ENCODE data around the gene UNC50. TPM values are rescaled to one million over a fixed set of nuclear protein-coding genes. Genes with fewer than 3 reads are reported as not detected.

Gene UNC50
- polyA plus RNA-seq (ENCODE audit: insufficient read depth in 1 of 5, insufficient read length in 5 of 5, low replicate concordance in 1 of 5) = 10 to 100 TPM; 52.1 to 68.9 (median 58.3) TPM
- long read RNA-seq, donor 1, transcript UNC50-204 (5 exons, 2,172 nt) = minor isoform, 5 of 35 reads
- long read RNA-seq, donor 1, transcript UNC50-201 (6 exons, 1,143 nt) = major isoform, 23 of 35 reads
- long read RNA-seq, donor 1, partial matches to known transcripts = 7 of 35 reads
- long read RNA-seq, donor 1, other reads (novel, unspliced or antisense) = 0 of 35 reads
- long read RNA-seq, donor 2, transcript UNC50-201 (6 exons, 1,143 nt) = major isoform, 21 of 22 reads
- long read RNA-seq, donor 2, partial matches to known transcripts = 0 of 22 reads
- long read RNA-seq, donor 2, other reads (novel, unspliced or antisense) = 0 of 22 reads
- long read RNA-seq, donor 3, transcript UNC50-201 (6 exons, 1,143 nt) = major isoform, 29 of 32 reads
- long read RNA-seq, donor 3, partial matches to known transcripts = 0 of 32 reads
- long read RNA-seq, donor 3, other reads (novel, unspliced or antisense) = 0 of 32 reads
- long read RNA-seq, donor 4, transcript UNC50-201 (6 exons, 1,143 nt) = major isoform, 15 of 24 reads
- long read RNA-seq, donor 4, partial matches to known transcripts = 0 of 24 reads
- long read RNA-seq, donor 4, other reads (novel, unspliced or antisense) = 5 of 24 reads
- long read RNA-seq, donor 5, transcript UNC50-201 (6 exons, 1,143 nt) = major isoform, 23 of 42 reads
- long read RNA-seq, donor 5, partial matches to known transcripts = 5 of 42 reads
- long read RNA-seq, donor 5, other reads (novel, unspliced or antisense) = 10 of 42 reads
- long read RNA-seq, donor 6, transcript UNC50-201 (6 exons, 1,143 nt) = major isoform, 31 of 55 reads
- long read RNA-seq, donor 6, partial matches to known transcripts = 21 of 55 reads
- long read RNA-seq, donor 6, other reads (novel, unspliced or antisense) = 0 of 55 reads
- long read RNA-seq, donor 7, transcript UNC50-201 (6 exons, 1,143 nt) = major isoform, 32 of 32 reads
- long read RNA-seq, donor 7, partial matches to known transcripts = 0 of 32 reads
- long read RNA-seq, donor 7, other reads (novel, unspliced or antisense) = 0 of 32 reads
- long read RNA-seq, donor 8, partial matches to known transcripts = 0 of 9 reads
- long read RNA-seq, donor 8, other reads (novel, unspliced or antisense) = 0 of 9 reads

DNA sequence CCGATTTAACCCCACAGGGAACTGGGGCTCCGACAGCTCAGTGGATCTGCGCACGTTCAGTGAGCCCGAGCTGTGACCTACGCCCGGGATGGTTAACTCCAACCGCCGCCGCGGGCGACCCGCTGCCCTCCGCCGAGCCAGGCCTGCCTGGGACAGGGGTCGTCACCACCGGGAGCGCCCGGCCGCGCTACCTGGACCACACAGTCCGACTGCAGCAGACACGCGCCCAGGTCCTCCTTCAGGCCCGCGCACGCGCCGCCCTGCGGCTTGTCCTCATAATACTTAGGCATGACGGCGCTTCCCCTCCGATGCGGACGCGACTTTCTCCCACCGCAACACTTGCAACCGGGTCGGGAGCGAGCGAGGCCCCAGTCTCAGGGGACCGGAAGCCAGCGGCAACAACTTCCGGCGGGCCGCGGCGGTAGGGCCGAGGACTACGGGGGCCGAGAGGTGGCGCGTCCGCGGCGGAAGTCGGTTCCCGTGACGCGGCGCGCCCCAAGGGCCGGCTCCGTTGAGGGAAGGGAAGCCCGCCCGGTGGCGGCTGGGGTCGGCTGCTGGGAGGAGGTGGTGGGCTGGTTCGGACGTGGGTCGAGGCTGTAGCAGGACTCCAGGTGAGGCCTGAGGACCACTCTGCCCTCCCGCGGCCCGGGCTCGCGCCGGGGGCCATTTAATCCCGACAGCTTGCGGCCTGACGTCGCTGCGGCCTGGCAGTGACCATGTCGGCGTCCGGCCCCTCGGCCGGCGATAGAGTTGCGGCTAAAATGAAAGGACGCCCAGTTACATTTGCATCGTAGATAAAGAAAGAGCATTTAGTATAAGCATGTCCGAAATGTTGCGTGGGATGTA is at the start of gene UNC50, which contains the start of gene COA5:
TSS of gene UNC50 (plus strand) at position 474 of the 846 bp plus-strand sequence. CDS start 1,171 bp downstream, outside the sequence.
TSS of gene COA5 (minus strand) at position 397 of the 846 bp plus-strand sequence. CDS start at position 290, 107 bp downstream.
- peak; percentile 89 to 92 for DNase-seq

DNA sequence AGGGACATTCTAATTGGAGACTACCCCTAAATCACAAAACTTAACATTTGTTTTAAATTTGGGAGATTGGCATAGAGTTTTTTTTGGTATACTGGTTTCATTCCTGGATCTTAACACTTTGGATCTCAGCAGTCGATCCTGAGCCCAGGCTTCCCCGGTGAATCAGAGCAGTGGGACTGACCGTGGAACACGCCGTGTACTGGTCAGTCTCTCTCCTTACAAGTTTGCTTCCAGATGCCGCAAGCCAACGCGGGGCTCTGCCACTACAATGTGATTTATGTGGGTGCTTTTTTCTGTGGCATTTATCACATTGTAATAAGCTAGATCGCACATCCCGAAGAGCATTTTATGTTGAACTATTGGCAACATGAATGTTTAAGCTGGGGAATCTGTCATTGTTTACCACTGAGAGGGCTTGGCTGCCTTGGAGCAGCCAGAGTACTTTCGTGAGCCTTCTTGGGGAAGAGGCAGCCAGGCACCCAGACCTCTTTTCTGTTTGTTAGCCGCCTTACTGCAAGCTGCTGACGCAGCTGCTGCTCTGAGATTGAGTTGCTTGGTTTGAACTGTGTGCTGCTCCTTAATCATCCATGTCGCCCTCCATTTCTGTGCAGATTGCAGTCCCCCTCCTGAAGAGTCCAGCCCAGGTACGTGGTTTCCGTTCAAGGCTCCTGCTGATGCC is 49.4 kb upstream of the UNC50 start:
- DNase-seq = no peak

DNA sequence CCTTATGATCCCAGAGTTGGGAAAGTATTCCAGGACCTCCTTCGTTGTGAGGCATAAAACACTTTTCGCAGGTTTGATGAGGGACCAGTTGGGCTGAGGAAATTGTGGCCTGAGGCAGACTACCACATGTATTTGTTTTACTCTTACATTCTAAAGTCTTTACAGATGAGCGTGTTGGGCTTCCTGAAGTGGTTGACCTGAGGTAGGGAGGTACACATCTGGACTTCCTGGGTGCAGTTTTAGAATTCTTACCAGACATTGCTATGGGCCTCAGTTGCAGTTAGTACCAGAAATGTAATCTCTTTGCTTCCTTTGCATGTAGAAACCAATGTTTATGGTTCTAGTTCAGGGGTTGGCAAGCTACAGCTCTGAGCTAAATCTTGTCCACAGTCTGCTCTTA is 48.8 kb upstream of the UNC50 start:
- no peak for DNase-seq

GRCh38 chr2:98560256-98560771 is 48.1 kb upstream of the UNC50 start:
- DNase-seq = no peak

GRCh38 chr2:98561018-98561417 is 47.4 kb upstream of the UNC50 start:
- no peak for DNase-seq

GRCh38 chr2:98561902-98562695 is 46.3 kb upstream of the UNC50 start:
- peak; percentile 9 to 11 for DNase-seq

- DNase-seq = no peak
Observed at GRCh38 chr2:98563394-98563793, 45.0 kb upstream of the UNC50 start.

- no peak for DNase-seq
Observed at GRCh38 chr2:98564541-98565132, 43.8 kb upstream of the UNC50 start.

- no peak for DNase-seq
Observed at GRCh38 chr2:98565286-98565860, 43.0 kb upstream of the UNC50 start.

GRCh38 chr2:98565941-98566340 is 42.4 kb upstream of the UNC50 start:
- no peak for DNase-seq

DNA sequence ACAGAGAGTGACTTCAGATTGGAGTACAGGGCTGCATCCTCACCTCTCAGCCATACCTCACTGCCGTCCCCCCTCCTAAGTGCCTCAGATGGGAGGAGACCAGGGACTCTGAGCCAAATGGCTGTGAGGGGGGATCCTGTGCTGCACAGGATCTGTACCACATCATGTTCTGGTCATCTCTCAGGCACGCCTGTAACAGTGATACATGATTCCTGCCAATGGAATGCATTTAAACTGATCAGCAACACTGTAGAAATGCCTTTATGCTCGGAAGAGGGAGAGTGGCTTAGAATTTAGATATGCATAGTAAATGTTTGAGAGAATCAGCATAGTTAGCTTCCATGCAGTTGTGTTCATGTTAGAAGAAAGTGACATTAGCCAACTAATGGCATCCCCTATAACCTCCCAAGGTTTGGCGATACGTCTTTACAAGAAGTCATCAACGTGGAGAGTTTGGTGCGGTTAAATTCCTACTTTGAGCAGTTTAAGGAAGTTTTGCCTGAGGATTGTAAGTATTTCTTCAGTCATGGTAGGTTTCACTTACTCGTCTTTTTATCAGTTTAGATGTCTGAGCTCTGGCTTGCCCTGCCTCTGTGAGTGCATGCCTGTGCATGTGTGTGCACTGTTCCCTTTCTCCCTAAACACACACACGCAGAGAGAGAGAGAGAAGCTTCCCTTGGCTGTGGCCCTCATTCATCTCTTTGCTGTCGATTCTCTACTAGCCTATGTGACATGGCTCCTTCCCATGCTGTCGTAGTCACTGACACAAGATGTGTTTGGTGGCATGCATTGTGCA is 40.0 kb upstream of the UNC50 start:
- no peak for DNase-seq

GRCh38 chr2:98569197-98569793 is 39.1 kb upstream of the UNC50 start:
- DNase-seq = no peak

GRCh38 chr2:98569915-98570314 is 38.5 kb upstream of the UNC50 start:
- DNase-seq = no peak

- DNase-seq = no peak
Observed at GRCh38 chr2:98570356-98570755, 38.0 kb upstream of the UNC50 start.

DNA sequence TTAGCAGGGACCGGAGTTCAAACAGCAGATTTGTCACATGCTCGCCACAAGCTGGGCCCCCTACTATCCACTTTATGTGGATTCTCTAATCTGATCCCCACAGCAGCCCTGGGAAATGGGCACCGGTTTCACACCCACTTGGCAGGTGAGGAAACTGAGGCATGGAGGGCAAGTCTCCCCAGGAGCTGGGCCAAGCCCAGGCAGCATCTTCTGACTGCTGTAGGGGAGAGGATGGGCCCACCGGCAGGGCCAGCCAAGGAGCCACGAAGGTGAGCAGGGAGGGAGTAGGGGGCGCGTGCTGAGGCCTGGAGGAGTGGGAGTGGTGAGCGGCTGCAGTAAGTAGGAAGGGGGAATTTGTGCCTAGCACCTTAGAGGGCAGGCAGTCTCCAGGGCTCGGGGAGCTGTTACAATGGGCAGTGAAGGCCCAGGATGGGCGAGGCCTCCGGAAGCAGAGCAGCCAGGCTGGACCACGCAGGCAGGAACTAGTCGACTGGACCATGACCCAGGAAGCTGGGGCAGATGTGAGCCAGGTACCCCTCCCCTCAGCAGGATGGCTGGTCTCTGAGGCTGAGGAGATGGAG is 37.2 kb upstream of the UNC50 start:
- no peak for DNase-seq

GRCh38 chr2:98571796-98572195 is 36.6 kb upstream of the UNC50 start:
- no peak for DNase-seq

- no peak for DNase-seq
Observed at GRCh38 chr2:98572211-98572610, 36.2 kb upstream of the UNC50 start.

Data from right lung (tissue), 10 donors.